ENCODE results near the gene GPC2. TPM values are rescaled to one million over a fixed set of nuclear protein-coding genes. Genes with fewer than 3 reads are reported as not detected.
A peak's percentile ranks its signal among the peaks of the same experiment; 100 is the strongest.

The GPC2 gene
- total RNA-seq, 1 donor from 2014 or later = 5.7 TPM

DNA sequence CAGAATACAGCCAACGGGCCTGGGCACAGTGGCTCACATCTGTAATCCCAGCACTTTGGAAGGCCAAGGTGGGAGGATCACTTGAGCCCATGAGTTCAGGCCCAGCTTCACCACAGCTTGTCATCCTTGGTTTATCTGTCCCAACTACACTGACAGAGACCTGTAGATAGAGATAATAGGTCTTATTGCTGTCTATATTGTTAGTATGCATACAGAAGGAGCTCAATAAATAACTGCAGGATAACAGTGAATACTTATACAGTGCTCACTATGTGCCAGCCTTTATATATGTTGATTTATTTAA, 56.5 kb downstream of the GPC2 start:
- no peak for DNase-seq

DNA sequence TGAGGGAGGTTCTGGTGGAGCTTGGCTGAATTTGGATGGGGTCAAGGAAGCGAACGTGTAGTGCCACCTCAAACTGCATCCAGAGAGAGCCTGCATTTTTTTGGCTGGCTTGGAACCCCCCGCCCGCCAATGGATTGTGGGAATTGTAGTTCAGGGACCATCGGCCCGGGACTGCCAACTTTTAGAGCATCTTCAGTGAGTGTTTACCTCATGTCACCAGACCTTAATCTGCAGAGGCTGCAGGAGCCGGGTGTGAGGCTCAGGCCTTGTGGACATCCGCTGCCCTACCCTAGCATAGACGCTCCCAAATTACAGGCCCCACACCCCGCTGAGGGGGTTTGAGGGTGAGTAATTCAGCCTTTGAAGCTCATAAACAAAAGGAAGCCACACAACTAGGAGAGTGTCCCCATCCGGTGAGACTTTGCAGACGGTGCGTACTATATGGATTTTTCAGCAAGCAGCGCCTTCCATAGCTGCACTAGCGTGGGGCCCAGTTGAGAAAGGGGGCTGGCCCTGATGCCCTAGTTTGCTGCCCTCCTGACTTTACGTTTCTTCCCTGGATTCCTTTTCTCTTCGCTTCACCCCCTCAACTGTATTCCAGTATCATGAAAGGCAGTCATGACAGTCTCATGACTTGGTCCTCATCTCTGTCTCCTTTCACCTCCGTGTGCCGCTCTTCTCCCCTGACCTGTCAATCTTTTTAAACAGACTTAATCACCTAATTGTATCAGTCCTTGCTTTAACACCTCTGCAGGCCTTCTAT, 57.0 kb downstream of the GPC2 start:
- peak; percentile 91 for DNase-seq

Other genes with a start within 250 kb of the GPC2 start
- not detected for gene GJC3, start 247.8 kb downstream of the GPC2 start, total RNA-seq
- gene AZGP1, start 201.3 kb downstream of the GPC2 start, total RNA-seq = 51.0 TPM
- gene ZKSCAN1, start 161.8 kb downstream of the GPC2 start, total RNA-seq = 51.4 TPM
- 18.9 TPM for gene ZSCAN21, start 127.6 kb downstream of the GPC2 start, total RNA-seq
- gene ZNF3, start 95.7 kb downstream of the GPC2 start, total RNA-seq = 28.0 TPM
- 50.4 TPM for gene COPS6, start 88.4 kb downstream of the GPC2 start, total RNA-seq
- 53.0 TPM for gene MCM7, start 76.0 kb downstream of the GPC2 start, total RNA-seq
- gene AP4M1, start 75.7 kb downstream of the GPC2 start, total RNA-seq = 19.7 TPM
- gene TAF6, start 58.0 kb downstream of the GPC2 start, total RNA-seq = 38.6 TPM
- gene CNPY4, start 57.7 kb downstream of the GPC2 start, total RNA-seq = 24.4 TPM
- 0.82 TPM for gene MBLAC1, start 50.4 kb downstream of the GPC2 start, total RNA-seq
- 57.7 TPM for gene LAMTOR4, start 28.5 kb downstream of the GPC2 start, total RNA-seq
- 4.5 TPM for gene TRAPPC14, start 18.7 kb downstream of the GPC2 start, total RNA-seq
- 9.2 TPM for gene GAL3ST4, start 8.8 kb downstream of the GPC2 start, total RNA-seq
- gene STAG3, start 537 bp upstream of the GPC2 start, total RNA-seq = 0.72 TPM
- not detected for gene PVRIG, start 42.6 kb upstream of the GPC2 start, total RNA-seq
- gene SPDYE3, start 130.3 kb upstream of the GPC2 start, total RNA-seq = not detected
- 14.8 TPM for gene PILRB, start 180.7 kb upstream of the GPC2 start, total RNA-seq
- gene PILRA, start 196.1 kb upstream of the GPC2 start, total RNA-seq = 1.1 TPM

Data from tongue (tissue), 2 donors.